HL-60 (cell line): Measurements from ENCODE around the gene MRM2.

ENCODE experiments used
- DNase-seq, 2 experiments: peaks; one replicate each; pipeline ENCODE4 v3.0.0-alpha.2; 2010 to 2020; ENCODE audit warnings: low read depth in 1 of 2, low spot score in 1 of 2
- H3K27ac ChIP-seq: fragments of 250-450 bp; sonication (Bioruptor Pico); replicated peaks from 2 replicates; pipeline ENCODE4 v1.5.1; 2020; ENCODE audit warnings: mild to moderate bottlenecking, moderate library complexity
- H3K27me3 ChIP-seq: fragments of 250-450 bp; sonication (Bioruptor Pico); 2 replicates; pipeline ENCODE4 v1.5.1; 2021; ENCODE audit warnings: mild to moderate bottlenecking, moderate library complexity; ENCODE audit not compliant: insufficient read depth, poor library complexity, severe bottlenecking
- H3K4me3 ChIP-seq: replicated peaks from 2 replicates; pipeline ENCODE4 v1.5.1; 2011; ENCODE audit warnings: mild to moderate bottlenecking, control low read depth, low read length; ENCODE audit not compliant: insufficient read depth
- GABPA ChIP-seq: IDR thresholded peaks from 2 replicates; pipeline ENCODE4 v1.6.1; 2012; ENCODE audit warnings: low read depth
- POLR2AphosphoS5 ChIP-seq: IDR thresholded peaks from 2 replicates; pipeline ENCODE4 v1.6.1; 2012; ENCODE audit warnings: low read depth
- SPI1 ChIP-seq: IDR thresholded peaks from 2 replicates; pipeline ENCODE4 v1.6.1; 2012; ENCODE audit warnings: low read depth, mild to moderate bottlenecking, borderline replicate concordance
- TF ChIP-seq, protein P1 (sequence below): IDR thresholded peaks from 2 replicates; pipeline ENCODE4 v1.6.1; 2012; ENCODE audit warnings: low read depth; ENCODE audit not compliant: insufficient replicate concordance
- TF ChIP-seq, protein P2 (sequence below): IDR thresholded peaks from one replicate; pipeline ENCODE4 v1.5.1; 2011; ENCODE audit warnings: low read length, control low read depth, inconsistent platforms; ENCODE audit not compliant: insufficient read depth

MRM2 gene

DNA sequence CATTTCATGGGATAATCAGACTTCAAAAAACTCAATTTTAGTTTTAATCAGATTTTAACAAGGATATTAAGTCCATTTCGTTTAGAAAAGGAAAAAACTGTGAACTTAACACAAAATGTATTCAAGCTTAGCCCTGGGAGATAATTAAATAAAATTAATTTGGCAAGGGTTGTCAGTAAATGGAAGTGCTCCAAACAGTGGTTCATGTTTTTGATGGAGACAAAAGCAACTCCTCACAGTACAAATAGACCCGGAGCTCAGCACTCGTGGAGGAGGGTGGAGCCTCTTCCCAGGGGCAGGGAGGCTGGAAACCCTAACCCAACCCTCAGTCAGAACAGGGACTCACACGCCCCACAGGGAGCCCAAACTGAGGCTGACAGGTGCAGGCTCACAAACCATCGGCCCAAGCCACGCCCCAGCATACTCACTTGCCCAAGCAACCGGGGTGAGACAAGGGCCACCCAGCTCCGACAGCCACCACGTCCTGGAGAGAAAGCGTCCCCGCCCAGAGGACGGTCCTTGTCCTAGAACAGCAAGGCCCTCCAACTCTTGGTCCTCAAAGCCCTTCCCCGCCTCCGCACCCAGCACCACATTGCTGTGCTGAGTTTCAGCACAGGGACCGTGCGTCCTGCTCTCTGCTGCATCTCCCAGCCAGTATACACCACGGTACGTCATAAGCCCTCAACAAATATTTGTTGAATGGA lies 49.0 kb downstream of the MRM2 start:
- Histone ChIP-seq H3K4me3 (no peak overlapping the region), H3K27me3 (no peaks in the 10 kb centered on the region), H3K27ac (no peak overlapping the region)
- DNase-seq, result no peak
- TF ChIP-seq SPI1 (no peak), POLR2AphosphoS5 (no peak), GABPA (no peak)
- TF ChIP-seq, protein P1, sequence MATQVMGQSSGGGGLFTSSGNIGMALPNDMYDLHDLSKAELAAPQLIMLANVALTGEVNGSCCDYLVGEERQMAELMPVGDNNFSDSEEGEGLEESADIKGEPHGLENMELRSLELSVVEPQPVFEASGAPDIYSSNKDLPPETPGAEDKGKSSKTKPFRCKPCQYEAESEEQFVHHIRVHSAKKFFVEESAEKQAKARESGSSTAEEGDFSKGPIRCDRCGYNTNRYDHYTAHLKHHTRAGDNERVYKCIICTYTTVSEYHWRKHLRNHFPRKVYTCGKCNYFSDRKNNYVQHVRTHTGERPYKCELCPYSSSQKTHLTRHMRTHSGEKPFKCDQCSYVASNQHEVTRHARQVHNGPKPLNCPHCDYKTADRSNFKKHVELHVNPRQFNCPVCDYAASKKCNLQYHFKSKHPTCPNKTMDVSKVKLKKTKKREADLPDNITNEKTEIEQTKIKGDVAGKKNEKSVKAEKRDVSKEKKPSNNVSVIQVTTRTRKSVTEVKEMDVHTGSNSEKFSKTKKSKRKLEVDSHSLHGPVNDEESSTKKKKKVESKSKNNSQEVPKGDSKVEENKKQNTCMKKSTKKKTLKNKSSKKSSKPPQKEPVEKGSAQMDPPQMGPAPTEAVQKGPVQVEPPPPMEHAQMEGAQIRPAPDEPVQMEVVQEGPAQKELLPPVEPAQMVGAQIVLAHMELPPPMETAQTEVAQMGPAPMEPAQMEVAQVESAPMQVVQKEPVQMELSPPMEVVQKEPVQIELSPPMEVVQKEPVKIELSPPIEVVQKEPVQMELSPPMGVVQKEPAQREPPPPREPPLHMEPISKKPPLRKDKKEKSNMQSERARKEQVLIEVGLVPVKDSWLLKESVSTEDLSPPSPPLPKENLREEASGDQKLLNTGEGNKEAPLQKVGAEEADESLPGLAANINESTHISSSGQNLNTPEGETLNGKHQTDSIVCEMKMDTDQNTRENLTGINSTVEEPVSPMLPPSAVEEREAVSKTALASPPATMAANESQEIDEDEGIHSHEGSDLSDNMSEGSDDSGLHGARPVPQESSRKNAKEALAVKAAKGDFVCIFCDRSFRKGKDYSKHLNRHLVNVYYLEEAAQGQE, result no peak
- TF ChIP-seq, protein P2, sequence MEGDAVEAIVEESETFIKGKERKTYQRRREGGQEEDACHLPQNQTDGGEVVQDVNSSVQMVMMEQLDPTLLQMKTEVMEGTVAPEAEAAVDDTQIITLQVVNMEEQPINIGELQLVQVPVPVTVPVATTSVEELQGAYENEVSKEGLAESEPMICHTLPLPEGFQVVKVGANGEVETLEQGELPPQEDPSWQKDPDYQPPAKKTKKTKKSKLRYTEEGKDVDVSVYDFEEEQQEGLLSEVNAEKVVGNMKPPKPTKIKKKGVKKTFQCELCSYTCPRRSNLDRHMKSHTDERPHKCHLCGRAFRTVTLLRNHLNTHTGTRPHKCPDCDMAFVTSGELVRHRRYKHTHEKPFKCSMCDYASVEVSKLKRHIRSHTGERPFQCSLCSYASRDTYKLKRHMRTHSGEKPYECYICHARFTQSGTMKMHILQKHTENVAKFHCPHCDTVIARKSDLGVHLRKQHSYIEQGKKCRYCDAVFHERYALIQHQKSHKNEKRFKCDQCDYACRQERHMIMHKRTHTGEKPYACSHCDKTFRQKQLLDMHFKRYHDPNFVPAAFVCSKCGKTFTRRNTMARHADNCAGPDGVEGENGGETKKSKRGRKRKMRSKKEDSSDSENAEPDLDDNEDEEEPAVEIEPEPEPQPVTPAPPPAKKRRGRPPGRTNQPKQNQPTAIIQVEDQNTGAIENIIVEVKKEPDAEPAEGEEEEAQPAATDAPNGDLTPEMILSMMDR, result no peak

DNA sequence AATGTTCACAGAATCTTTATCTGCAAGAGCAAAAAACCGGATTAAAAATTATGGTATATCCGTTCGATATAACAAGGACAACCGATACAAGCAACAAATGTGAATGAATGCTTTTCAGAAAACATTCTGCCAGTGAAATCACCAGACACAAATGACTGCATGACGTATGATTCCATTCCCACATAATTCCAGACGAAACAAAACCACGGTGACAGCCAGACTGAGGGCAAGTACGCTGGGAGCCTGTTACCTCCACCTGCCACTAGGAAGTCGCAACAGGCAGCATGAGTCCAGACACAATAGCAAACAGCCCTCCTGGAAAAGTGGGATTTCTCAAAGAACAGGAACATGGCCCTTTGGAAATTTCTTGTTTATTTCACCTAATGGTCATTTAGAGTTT lies 51.0 kb downstream of the MRM2 start:
- H3K27ac ChIP-seq, result no peak overlapping the region
- no peak for TF ChIP-seq SPI1
- no peak for TF ChIP-seq GABPA
- TF ChIP-seq, protein P1, result no peak
- no peak for TF ChIP-seq POLR2AphosphoS5
- TF ChIP-seq, protein P2, result no peak
- no peaks in the 10 kb centered on the region for H3K27me3 ChIP-seq
- no peak overlapping the region for H3K4me3 ChIP-seq
- DNase-seq, result no peak

- Histone ChIP-seq H3K27me3 (no peaks in the 10 kb centered on the region), H3K27ac (no peak overlapping the region), H3K4me3 (no peak overlapping the region)
- TF ChIP-seq GABPA (no peak), SPI1 (no peak), POLR2AphosphoS5 (no peak)
- TF ChIP-seq, protein P2, result no peak
- TF ChIP-seq, protein P1, result no peak
- no peak for DNase-seq
Observed at GRCh38 chr7:2190531-2190930, 51.5 kb downstream of the MRM2 start.
